ENCODE measurements around the gene GLRX.

Gene GLRX

GRCh38 chr5:95861221-95861863, 38.8 kb upstream of the GLRX start:
- no peaks in the 10 kb centered on the region for H3K36me3 ChIP-seq
- H3K9me3 ChIP-seq: no peaks in the 10 kb centered on the region
- no peak overlapping the region for H3K4me3 ChIP-seq (ENCODE audit: low read depth, low read length)
- 0 out of 2 replicates have a peak, but pooled peaks cover 6% of the 10 kb centered on the region for H3K4me1 ChIP-seq
- no peaks in the 10 kb centered on the region for H3K27me3 ChIP-seq
- TF ChIP-seq, protein P1, sequence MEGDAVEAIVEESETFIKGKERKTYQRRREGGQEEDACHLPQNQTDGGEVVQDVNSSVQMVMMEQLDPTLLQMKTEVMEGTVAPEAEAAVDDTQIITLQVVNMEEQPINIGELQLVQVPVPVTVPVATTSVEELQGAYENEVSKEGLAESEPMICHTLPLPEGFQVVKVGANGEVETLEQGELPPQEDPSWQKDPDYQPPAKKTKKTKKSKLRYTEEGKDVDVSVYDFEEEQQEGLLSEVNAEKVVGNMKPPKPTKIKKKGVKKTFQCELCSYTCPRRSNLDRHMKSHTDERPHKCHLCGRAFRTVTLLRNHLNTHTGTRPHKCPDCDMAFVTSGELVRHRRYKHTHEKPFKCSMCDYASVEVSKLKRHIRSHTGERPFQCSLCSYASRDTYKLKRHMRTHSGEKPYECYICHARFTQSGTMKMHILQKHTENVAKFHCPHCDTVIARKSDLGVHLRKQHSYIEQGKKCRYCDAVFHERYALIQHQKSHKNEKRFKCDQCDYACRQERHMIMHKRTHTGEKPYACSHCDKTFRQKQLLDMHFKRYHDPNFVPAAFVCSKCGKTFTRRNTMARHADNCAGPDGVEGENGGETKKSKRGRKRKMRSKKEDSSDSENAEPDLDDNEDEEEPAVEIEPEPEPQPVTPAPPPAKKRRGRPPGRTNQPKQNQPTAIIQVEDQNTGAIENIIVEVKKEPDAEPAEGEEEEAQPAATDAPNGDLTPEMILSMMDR (IDR thresholded peaks at IDR 0.05; ENCODE audit: low read depth, low read length): no peak
- DNase-seq: no peak

GRCh38 chr5:95859661-95860060, 37.1 kb upstream of the GLRX start:
- Histone ChIP-seq H3K4me1 (0 out of 2 replicates have a peak, but pooled peaks cover 6% of the 10 kb centered on the region), H3K9me3 (no peaks in the 10 kb centered on the region), H3K36me3 (no peaks in the 10 kb centered on the region), H3K27me3 (no peaks in the 10 kb centered on the region), H3K4me3 (ENCODE audit: low read depth, low read length) (no peak overlapping the region)
- TF ChIP-seq, protein P1 (IDR thresholded peaks at IDR 0.05; ENCODE audit: low read depth, low read length): no peak
- no peak for DNase-seq

DNA sequence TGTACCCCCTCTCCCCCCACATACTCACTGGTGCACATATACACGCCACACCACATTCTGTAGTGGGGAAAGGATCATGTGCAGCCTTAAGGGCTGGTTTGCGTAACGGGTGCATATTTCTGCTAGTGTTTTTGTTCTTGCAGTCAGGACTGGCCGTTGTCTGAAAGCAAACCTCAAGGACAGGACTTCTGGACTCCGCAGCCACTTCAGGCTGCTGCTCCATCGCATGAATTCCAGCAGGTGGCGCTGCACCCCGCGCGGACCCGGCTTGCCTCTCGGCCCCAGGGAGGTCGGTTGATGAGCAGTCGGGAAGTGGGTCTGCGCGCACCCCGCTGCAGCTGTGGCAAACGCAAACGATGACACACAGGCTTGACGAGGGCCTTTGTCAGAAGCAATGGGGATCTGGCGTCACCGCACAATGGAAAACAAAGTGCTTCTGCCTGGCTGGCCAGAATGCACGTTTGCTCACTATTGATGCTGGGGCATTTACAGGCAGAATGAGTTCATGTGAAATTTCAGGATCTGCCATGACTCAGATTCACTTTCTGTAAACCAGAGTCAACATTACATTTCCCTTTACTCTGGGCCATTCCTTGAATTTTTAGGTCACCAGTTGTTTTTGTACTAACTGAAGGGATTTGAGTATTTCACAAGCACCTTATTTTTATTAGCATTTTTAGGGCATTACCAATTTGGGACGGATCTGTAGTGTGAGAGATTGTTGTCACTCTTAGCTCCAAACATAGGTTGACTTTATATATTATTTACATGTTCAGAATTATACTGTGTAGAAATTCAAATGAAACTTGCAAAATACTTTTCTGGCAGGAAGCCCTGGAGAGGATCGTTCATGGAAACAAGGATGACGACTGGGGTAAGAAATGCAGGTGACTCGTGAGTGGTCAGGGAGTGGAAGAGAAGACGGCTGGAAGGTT, 36.4 kb upstream of the GLRX start:
- peak; percentile 93 for DNase-seq
- no peaks in the 10 kb centered on the region for H3K36me3 ChIP-seq
- no peaks in the 10 kb centered on the region for H3K27me3 ChIP-seq
- H3K4me1 ChIP-seq: 0 out of 2 replicates have a peak, but pooled peaks cover 6% of the 10 kb centered on the region
- TF ChIP-seq, protein P1 (IDR thresholded peaks at IDR 0.05; ENCODE audit: low read depth, low read length): peak; percentile 96
- no peaks in the 10 kb centered on the region for H3K9me3 ChIP-seq
- H3K4me3 ChIP-seq (ENCODE audit: low read depth, low read length): peak overlapping the region; percentile 42

- Histone ChIP-seq H3K4me3 (ENCODE audit: low read depth, low read length) (no peak overlapping the region), H3K27me3 (no peaks in the 10 kb centered on the region), H3K4me1 (0 out of 2 replicates have a peak, but pooled peaks cover 6% of the 10 kb centered on the region), H3K36me3 (no peaks in the 10 kb centered on the region), H3K9me3 (no peaks in the 10 kb centered on the region)
- TF ChIP-seq, protein P1 (IDR thresholded peaks at IDR 0.05; ENCODE audit: low read depth, low read length): no peak
- DNase-seq: no peak
Observed at GRCh38 chr5:95858023-95858461, 35.5 kb upstream of the GLRX start.

GRCh38 chr5:95857185-95857945, 34.8 kb upstream of the GLRX start:
- H3K4me1 ChIP-seq: no peaks in the 10 kb centered on the region
- H3K9me3 ChIP-seq: no peaks in the 10 kb centered on the region
- DNase-seq: no peak
- no peaks in the 10 kb centered on the region for H3K36me3 ChIP-seq
- no peaks in the 10 kb centered on the region for H3K27me3 ChIP-seq
- TF ChIP-seq, protein P1 (IDR thresholded peaks at IDR 0.05; ENCODE audit: low read depth, low read length): no peak
- no peak overlapping the region for H3K4me3 ChIP-seq (ENCODE audit: low read depth, low read length)

Data from BE2C (cell line).